Activated CD4-positive, alpha-beta T cell treated with anti-CD3 and anti-CD28 coated beads, Interleukin-2, amount 50 U/mL, for 24 hours (primary cell): ENCODE results near the gene HDHD2.

Source experiments
- DNase-seq, 2 donors: peaks; one replicate each; pipeline ENCODE4 v3.0.0-alpha.2; 2020; ENCODE audit warnings: low read depth in 1 of 2, low spot score in 1 of 2

Gene HDHD2

DNA sequence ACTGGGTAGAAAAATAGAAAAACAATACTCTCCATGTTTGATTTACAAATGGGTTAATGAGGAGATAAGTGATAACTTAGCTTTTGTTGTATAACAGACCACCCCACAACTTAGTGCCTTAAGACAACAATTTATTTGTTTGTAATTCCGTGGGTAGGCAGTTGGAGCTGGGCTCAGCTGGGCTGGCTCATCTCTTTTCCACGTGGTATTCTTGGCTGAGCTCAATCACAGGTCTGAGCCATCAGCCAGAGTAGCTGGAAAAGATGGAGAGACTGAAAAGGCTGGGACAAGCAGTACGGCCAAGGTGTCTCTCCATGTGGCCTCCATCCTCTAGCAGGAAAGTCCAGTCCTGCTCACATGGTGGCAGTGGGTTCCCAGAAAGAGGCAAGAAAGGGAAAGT lies 82.7 kb downstream of the HDHD2 start:
- no peak for DNase-seq

DNA sequence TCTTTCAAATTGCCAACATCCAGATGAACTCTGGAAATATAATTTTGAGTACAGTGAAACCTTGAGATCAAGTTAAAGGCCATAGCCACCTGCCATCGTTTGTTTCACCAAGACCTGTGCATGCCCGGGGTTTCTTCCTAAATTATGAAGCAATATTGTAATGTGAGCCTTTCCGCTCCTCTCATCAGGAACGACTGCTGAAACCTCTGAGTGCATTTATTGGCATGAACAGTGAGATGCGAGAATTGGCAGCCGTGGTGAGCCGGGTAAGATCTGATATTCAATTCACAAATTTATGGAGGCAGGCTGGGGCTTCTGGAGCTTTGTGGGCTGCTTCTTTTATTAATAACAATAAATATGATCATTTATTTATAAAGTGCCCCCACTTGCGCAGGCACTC lies 87.2 kb downstream of the HDHD2 start:
- DNase-seq: no peak

DNA sequence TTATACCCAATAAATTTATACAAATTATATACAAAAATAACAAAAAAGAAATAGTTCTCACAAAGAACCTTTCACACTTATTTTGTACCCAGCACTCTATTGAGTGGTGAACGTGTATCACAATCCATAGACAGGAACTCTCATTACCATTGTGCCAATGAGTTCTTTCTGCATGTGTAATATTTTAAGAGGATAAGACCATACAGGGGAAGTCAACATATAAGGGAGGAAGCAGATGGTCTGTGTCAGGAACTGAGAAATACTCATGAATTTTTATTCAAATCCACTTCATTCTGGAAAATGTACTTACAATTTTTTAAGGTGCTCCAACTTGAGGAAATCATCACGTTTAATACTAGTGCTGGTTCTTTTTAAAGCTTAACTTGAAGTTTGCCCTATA lies 87.8 kb downstream of the HDHD2 start:
- DNase-seq: no peak
